PC-9 (cell line): ENCODE results near the gene FAM83G. TPM values are rescaled to one million over a fixed set of nuclear protein-coding genes. Genes with fewer than 3 reads are reported as not detected.

ENCODE experiments used
- BruUV-seq: library from RNA; stranded (reverse); fragments of 400-500 nt; replicated peaks from 2 replicates; lab custom pipeline; 2021; lab: Mats Ljungman, UMichigan
- CTCF ChIA-PET: fragments of 300-600 bp; sonication (Branson Sonifier 250); formaldehyde crosslinking; loops from one replicate; lab custom pipeline; 2022; ENCODE audit warnings: antibody characterized with exemption; lab: Charles Lee
- POLR2A ChIA-PET: fragments of 300-600 bp; sonication (Branson Sonifier 250); formaldehyde crosslinking; loops from one replicate; lab custom pipeline; 2022; ENCODE audit warnings: antibody characterized with exemption; ENCODE audit not compliant: unreplicated experiment; lab: Charles Lee
- DNase-seq, 2 experiments: peaks; one replicate each; pipeline versions ENCODE4 v3.0.0 to v3.0.0-alpha.2; 2015 to 2022; ENCODE audit warnings: mixed read lengths in 1 of 2
- H2AFZ ChIP-seq: fragments of 200-600 bp; sonication (generic); 2 replicates; pipeline ENCODE4 v1.8.1; 2017; ENCODE audit warnings: antibody characterized with exemption
- H3F3A ChIP-seq: fragments of 200-600 bp; sonication (generic); 2 replicates; pipeline ENCODE4 v1.8.1; 2017; ENCODE audit warnings: antibody characterized with exemption, mild to moderate bottlenecking, low read depth; ENCODE audit not compliant: insufficient read depth
- H3K27ac ChIP-seq: fragments of 200-600 bp; sonication (generic); 2 replicates; pipeline ENCODE4 v1.6.1; 2016; ENCODE audit warnings: mixed run types
- H3K27me3 ChIP-seq: fragments of 200-600 bp; sonication (generic); 2 replicates; pipeline ENCODE4 v1.6.1; 2016; ENCODE audit warnings: low read depth, mixed run types; ENCODE audit not compliant: insufficient read depth
- H3K36me3 ChIP-seq: fragments of 200-600 bp; sonication (generic); 2 replicates; pipeline ENCODE4 v1.6.1; 2016; ENCODE audit warnings: low read depth, mixed run types
- H3K4me1 ChIP-seq: fragments of 200-600 bp; sonication (generic); replicated peaks from 2 replicates; pipeline ENCODE4 v1.6.1; 2016; ENCODE audit warnings: mixed run types; ENCODE audit not compliant: insufficient read depth
- H3K4me2 ChIP-seq: fragments of 200-600 bp; sonication (generic); 2 replicates; pipeline ENCODE4 v1.6.1; 2017; ENCODE audit warnings: mixed run types
- H3K4me3 ChIP-seq: fragments of 200-600 bp; sonication (generic); 2 replicates; pipeline ENCODE4 v1.6.1; 2016; ENCODE audit warnings: mixed run types
- H3K79me2 ChIP-seq: fragments of 200-600 bp; sonication (generic); 2 replicates; pipeline ENCODE4 v1.6.1; 2017; ENCODE audit warnings: low read depth, mixed run types
- H3K9me2 ChIP-seq: fragments of 200-600 bp; sonication (generic); 2 replicates; pipeline ENCODE4 v1.8.1; 2017; ENCODE audit warnings: mild to moderate bottlenecking; ENCODE audit not compliant: insufficient read depth
- H3K9me3 ChIP-seq: fragments of 200-600 bp; sonication (generic); 2 replicates; pipeline ENCODE4 v1.8.1; 2016; ENCODE audit warnings: low read depth; ENCODE audit not compliant: insufficient read depth
- H4K20me1 ChIP-seq: fragments of 200-600 bp; sonication (generic); 2 replicates; pipeline ENCODE4 v1.8.1; 2017; ENCODE audit not compliant: insufficient read depth
- CTCF ChIP-seq: fragments of 200-600 bp; sonication (generic); conservative IDR thresholded peaks from 2 replicates; pipeline ENCODE4 v1.6.1; 2017; ENCODE audit warnings: mixed run types, antibody characterized with exemption, mild to moderate bottlenecking, moderate library complexity
- EZH2 ChIP-seq: fragments of 200-600 bp; sonication (generic); IDR thresholded peaks from 2 replicates; pipeline ENCODE4 v1.8.0; 2017; ENCODE audit warnings: antibody characterized with exemption, low read depth
- intact Hi-C: fragments of 100-400 bp; cut with micrococcal nuclease; formaldehyde crosslinking; loops from one replicate; pipeline ENCODE4 v1.10.0; 2022; ENCODE audit not compliant: unreplicated experiment
- total RNA-seq: library from RNA; stranded (reverse); gene quantifications from 2 replicates; pipeline ENCODE4 v1.2.3, GENCODE V29; 2021

The FAM83G gene
- total RNA-seq, 1 experiment from 2014 or later: 30.2 TPM

DNA sequence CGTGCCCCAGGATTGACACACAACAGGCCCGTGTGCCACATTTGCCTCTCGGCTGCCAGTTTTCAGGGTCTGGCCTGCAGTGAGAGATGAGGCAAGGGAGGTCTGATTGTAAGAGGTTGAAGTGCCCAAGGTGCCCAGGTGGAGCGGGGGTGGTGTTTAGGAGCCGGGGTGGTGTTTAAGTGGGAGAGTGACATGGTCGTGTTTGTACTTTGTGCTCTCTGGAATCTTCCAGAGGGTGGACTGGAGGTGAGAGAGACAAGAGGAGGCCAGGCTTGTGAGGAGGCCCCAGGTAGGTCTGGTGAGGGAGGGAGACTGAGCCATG lies 42.1 kb downstream of the FAM83G start:
- TF ChIP-seq EZH2 (no peak), CTCF (no peak)
- peaks cover 15% of the 10 kb centered on the region; the same call in 1 of the 2 replicates for H3F3A ChIP-seq
- H4K20me1 ChIP-seq: no peaks in the 10 kb centered on the region
- H3K9me3 ChIP-seq: no peaks in the 10 kb centered on the region
- H3K36me3 ChIP-seq: no peaks in the 10 kb centered on the region
- H3K27ac ChIP-seq: no peak overlapping the region
- no TSS peak for BruUV-seq
- ChIA-PET POLR2A (no interaction called here), CTCF (no interaction called here)
- H3K79me2 ChIP-seq: no peaks in the 10 kb centered on the region
- no peak overlapping the region for H3K4me3 ChIP-seq
- intact Hi-C loops: no loop called here
- H3K27me3 ChIP-seq: no peaks in the 10 kb centered on the region
- H3K4me2 ChIP-seq: no peak overlapping the region
- H3K4me1 ChIP-seq: peaks cover 6% of the 10 kb centered on the region
- H2AFZ ChIP-seq: no peak overlapping the region
- no peaks in the 10 kb centered on the region for H3K9me2 ChIP-seq
- DNase-seq: no peak

- TF ChIP-seq CTCF (no peak), EZH2 (no peak)
- no peak overlapping the region for H3K27ac ChIP-seq
- no peak overlapping the region for H3K4me3 ChIP-seq
- no peak overlapping the region for H3K4me2 ChIP-seq
- H2AFZ ChIP-seq: no peak overlapping the region
- H3F3A ChIP-seq: peaks cover 11% of the 10 kb centered on the region; the same call in 1 of the 2 replicates
- BruUV-seq: no TSS peak
- no peak for DNase-seq
- no peaks in the 10 kb centered on the region for H3K27me3 ChIP-seq
- ChIA-PET CTCF (interaction anchor here (0.7 to 0.9 kb wide), 3 partner anchors 43 to 337 kb away, joined by 3 to 8 read pairs (median 3); partner anchors contain the start of gene FAM83G), POLR2A (interaction anchor here (0.5 kb wide), 1 partner anchor 68 kb away, joined by 3 read pairs; no protein-coding TSS in a partner anchor)
- no peaks in the 10 kb centered on the region for H3K79me2 ChIP-seq
- no peaks in the 10 kb centered on the region for H3K9me2 ChIP-seq
- no peaks in the 10 kb centered on the region; the same call in 1 of the 2 replicates for H3K4me1 ChIP-seq
- H3K36me3 ChIP-seq: no peaks in the 10 kb centered on the region
- H3K9me3 ChIP-seq: no peaks in the 10 kb centered on the region
- intact Hi-C loops: no loop called here
- H4K20me1 ChIP-seq: no peaks in the 10 kb centered on the region
Measured at GRCh38 chr17:18961634-18962493, 42.7 kb downstream of the FAM83G start.

DNA sequence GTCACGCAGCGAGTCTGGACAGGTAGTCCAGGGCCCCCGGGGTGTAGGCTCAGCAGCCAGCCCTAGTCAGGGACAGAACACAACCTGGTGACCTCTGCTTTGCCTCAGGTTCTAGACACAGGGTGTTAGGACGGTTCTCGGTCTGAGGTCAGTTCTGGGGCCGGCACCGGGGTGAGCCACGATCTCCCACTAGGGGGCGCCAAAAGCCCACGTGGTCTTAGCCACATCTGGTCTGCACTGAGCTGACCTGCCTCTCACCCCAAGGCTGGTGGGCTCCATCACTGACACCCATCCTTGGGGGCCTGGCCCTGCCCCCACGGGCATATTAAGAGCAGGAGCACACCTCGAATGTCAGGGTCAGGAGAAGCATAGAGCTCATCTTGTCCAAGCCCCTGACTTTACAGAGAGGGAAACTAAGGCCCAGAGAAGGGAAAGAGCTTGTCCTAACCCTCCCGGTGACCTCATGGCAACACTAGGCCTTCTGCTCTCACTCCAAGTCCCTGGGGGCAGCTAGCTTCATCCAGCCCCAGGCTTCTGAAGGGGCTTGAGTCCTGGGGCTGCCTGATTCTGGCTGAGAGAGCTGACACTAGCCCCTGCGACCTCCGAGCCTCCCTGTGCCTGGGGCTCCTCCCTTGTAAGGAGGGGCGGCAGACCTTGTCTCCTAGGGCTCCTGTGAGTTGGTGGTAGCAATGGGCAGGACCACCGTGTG lies 43.6 kb downstream of the FAM83G start:
- Histone ChIP-seq H3K9me3 (no peaks in the 10 kb centered on the region), H3K4me1 (no peaks in the 10 kb centered on the region), H3K9me2 (no peaks in the 10 kb centered on the region), H3K36me3 (no peaks in the 10 kb centered on the region), H3K27ac (no peak overlapping the region), H3F3A (peaks cover 11% of the 10 kb centered on the region; the same call in 1 of the 2 replicates), H3K4me2 (no peak overlapping the region), H3K27me3 (no peaks in the 10 kb centered on the region), H3K79me2 (no peaks in the 10 kb centered on the region), H3K4me3 (no peak overlapping the region), H4K20me1 (no peaks in the 10 kb centered on the region), H2AFZ (no peak overlapping the region)
- no TSS peak for BruUV-seq
- ChIA-PET POLR2A (interaction anchor here (0.5 to 0.6 kb wide), 2 partner anchors 67 to 189 kb away, joined by 3 to 4 read pairs; no protein-coding TSS in a partner anchor), CTCF (interaction anchor here (0.5 to 0.9 kb wide), 6 partner anchors 8 to 336 kb away, joined by 3 to 8 read pairs (median 3); partner anchors contain the start of gene FAM83G)
- peak in 1 of 2 experiments; percentile 84 for DNase-seq
- intact Hi-C loops: no loop called here
- TF ChIP-seq CTCF: peak; percentile 98
- TF ChIP-seq EZH2: no peak
